Lower leg skin (tissue), 4 donors: ENCODE measurements around the gene CACNA1A. TPM values are rescaled to one million over a fixed set of nuclear protein-coding genes. Genes with fewer than 3 reads are reported as not detected.

Experiments used
- DNase-seq, 2 donors: peaks; one replicate each; pipeline ENCODE4 v3.0.0-alpha.2; 2019; ENCODE audit warnings: low spot score in 2 of 2
- H3K4me3 ChIP-seq: fragments of 200-600 bp; sonication (generic); 2 replicates; pipeline ENCODE4 v1.5.1; 2017; ENCODE audit warnings: mild to moderate bottlenecking, low read depth; ENCODE audit not compliant: poor library complexity, severe bottlenecking
- CTCF ChIP-seq, 3 donors: fragments of 450-650 bp; IDR thresholded peaks; one replicate each; pipeline ENCODE4 v1.5.1; 2016; ENCODE audit warnings: antibody characterized with exemption in 3 of 3, mild to moderate bottlenecking in 3 of 3, moderate library complexity in 2 of 3
- POLR2A ChIP-seq, 2 donors: fragments of 450-650 bp; IDR thresholded peaks; one replicate each; pipeline ENCODE4 v1.6.1; 2016 to 2017; ENCODE audit warnings: antibody characterized with exemption in 2 of 2, mild to moderate bottlenecking in 1 of 2, moderate library complexity in 1 of 2
- WGBS, 2 donors: methylation state at CpG; one replicate each; pipeline ENCODE4 v1.1.5; 2018; 5-methylcytosine and 5-hydroxymethylcytosine counted together
- intact Hi-C: fragments of 100-400 bp; cut with DNase I; formaldehyde crosslinking; loops from one replicate; pipeline ENCODE4 v1.15.0; 2023; ENCODE audit warnings: low total_unique reads
- total RNA-seq, 4 donors: library from RNA; depleted of rRNA; stranded (reverse); fragments of >200 nt; gene quantifications; one replicate each; pipeline ENCODE4 v1.1.0, GENCODE V29; 2016

The CACNA1A gene
- total RNA-seq, 4 donors from 2014 or later: 0.16 to 0.46 (median 0.22) TPM; not detected in 1

DNA sequence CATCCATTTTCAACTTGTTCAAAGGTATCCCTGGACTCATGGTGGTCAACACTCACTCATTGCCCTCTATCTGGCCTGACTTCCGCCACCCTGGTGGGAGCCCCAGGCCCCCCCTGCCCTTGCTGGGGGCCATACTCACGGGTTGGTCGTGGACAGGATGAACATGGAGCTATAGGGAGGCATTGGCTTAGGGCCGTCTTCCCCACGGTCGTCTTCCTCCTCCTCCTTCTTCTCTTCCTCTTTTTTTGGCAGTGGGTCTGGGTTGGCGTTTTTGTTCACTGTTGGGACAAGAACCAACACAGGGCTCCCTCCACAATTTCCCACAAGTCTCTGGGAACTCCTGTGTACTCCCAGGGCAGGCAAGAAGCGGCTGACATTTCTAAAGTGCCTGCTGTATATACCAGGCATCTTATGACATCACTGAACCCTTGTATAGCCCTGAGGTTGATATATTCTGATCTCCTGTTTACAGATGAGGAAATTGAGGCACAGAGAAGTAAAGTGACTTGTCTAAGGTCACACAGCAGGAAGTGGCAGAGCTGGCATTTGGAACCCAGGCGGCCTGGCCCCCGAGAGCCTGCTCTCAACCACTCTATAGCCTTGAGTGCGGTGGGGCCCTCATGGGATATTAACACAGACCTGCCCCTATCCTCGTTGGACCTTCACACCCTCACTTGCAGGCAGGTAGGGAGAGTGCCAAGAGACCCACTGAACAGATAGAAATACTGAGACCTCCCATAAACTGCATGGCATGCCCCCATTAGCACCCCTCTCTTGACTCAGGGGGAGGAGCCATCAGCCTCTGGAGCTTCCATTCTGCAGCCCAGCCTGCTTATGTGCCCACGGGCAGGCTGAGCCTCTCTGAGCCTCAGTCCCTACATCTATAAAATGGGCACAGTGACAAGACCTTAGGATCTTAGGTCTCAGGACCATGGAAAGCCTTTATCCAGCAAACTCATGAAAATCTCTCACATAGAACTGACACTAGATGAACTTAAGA, 221.1 kb downstream of the CACNA1A start:
- TF ChIP-seq CTCF (IDR thresholded peaks at IDR 0.05) (no peak), POLR2A (IDR thresholded peaks at IDR 0.05) (no peak)
- intact Hi-C loops: loop anchor here (5.0 kb wide), 1 partner anchor 292 kb away; no protein-coding TSS in a partner anchor
- DNase-seq: no peak
- 46% methylated on average over 13 of the region's 13 CpGs for WGBS, 2 donors
- no peak overlapping the region for H3K4me3 ChIP-seq

- intact Hi-C loops: loop anchor here (5.0 kb wide), 1 partner anchor 293 kb away; no protein-coding TSS in a partner anchor
- DNase-seq: no peak
- H3K4me3 ChIP-seq: no peak overlapping the region
- 52 to 63% methylated on average over 1 of the region's 1 CpG for WGBS, 2 donors
- TF ChIP-seq CTCF (IDR thresholded peaks at IDR 0.05) (no peak), POLR2A (IDR thresholded peaks at IDR 0.05) (no peak)
These were observed 222.4 kb downstream of the CACNA1A start for GRCh38 chr19:13283871-13284270.

GRCh38 chr19:13282486-13283065, 223.7 kb downstream of the CACNA1A start:
- DNase-seq: no peak
- intact Hi-C loops: loop anchor here (5.0 kb wide), 1 partner anchor 295 kb away; no protein-coding TSS in a partner anchor
- no peak overlapping the region for H3K4me3 ChIP-seq
- TF ChIP-seq CTCF (IDR thresholded peaks at IDR 0.05) (no peak), POLR2A (IDR thresholded peaks at IDR 0.05) (no peak)
- WGBS, 2 donors: 68 to 69% methylated on average over 8 of the region's 8 CpGs

DNA sequence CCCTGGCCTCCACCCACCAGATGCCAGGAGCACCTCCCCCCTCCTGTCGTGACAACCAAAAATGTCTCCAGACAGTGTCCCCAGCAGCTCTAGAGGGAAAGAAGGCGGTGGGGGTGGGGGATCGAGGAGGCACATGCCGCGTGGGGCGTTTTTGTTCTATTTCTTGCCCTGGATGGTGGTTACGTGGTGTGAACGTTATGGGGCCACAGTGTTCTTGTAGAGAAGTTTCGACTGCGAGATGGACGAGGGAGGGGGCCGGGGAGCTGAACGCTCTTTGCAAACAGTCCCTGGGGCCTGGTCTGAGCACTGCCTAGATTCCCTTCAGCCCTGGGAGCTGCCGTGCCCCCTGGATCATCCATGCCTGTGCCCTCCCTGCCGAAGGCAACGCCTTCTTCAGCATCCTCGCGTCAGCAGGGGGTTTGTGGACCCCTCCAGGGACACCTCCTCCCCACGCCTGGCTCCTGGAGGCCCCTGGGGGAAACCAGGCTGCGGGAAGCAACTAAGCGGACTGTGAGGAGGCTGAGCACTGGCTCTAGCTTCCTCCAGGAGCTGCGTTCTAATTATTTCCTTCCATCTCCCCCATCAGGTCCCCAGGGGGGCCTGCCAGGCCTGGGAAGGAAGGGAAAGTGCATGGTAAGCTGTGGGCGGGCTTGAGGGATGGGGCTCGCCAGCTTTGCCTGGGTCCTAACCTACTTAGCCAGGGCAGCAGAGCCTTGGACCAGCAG, 224.6 kb downstream of the CACNA1A start:
- TF ChIP-seq POLR2A (IDR thresholded peaks at IDR 0.05) (no peak), CTCF (IDR thresholded peaks at IDR 0.05) (no peak)
- H3K4me3 ChIP-seq: no peak overlapping the region
- DNase-seq: no peak
- 19 to 24% methylated on average over 24 of the region's 24 CpGs for WGBS, 2 donors
- intact Hi-C loops: loop anchor here (5.0 kb wide), 1 partner anchor 296 kb away; no protein-coding TSS in a partner anchor

DNA sequence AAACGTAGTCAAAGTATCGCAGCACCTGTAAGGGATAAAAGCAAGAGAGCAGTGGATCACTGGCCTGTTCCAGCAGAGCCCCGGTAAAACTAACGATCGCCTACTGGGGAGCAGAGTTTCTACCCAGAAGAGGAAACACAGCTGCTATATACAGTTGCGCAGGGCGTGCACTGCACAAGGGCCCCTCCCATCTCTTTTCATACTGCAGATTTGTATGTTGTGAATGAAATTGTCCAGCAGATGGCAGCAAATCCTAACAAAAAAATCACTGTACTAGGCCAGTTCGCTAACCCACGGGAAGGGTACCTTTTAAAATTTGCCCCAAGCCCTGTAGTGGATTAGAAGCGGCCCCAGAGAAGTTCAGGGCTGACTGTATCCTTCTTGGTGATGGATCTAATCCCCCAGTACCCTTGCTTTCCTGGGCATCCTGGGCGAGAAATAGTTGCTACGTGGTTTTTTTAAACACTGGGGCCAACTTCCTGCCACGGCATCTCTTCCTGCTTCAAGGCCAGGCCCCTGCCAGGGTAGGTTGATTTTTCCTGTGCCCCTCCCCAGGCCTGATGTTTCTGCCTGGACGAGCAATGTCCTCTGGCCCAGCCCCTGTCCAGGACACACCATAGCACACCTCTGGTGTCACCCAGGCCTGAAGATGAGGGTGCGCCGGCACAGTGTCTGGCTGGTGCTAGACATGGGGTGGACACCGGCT, 229.0 kb downstream of the CACNA1A start:
- WGBS, 2 donors: 43 to 44% methylated on average over 17 of the region's 17 CpGs
- peak in 1 of 2 donors; percentile 60 for DNase-seq

More for the DNA sequence above, 229.0 kb downstream of the CACNA1A start:
- intact Hi-C loops: loop anchor here (5.0 kb wide), 1 partner anchor 315 kb away; no protein-coding TSS in a partner anchor
- TF ChIP-seq POLR2A (IDR thresholded peaks at IDR 0.05) (no peak), CTCF (IDR thresholded peaks at IDR 0.05) (peak in 1 of 3 donors; percentile 68)
- no peak overlapping the region for H3K4me3 ChIP-seq
